GM12878 (cell line): ENCODE measurements around the gene GAL. TPM values are rescaled to one million over a fixed set of nuclear protein-coding genes. Genes with fewer than 3 reads are reported as not detected.

Experiments used
- ATAC-seq: fragments of 200-7000 bp; cut with Tn5 transposase; 3 replicates; pipeline ENCODE4 v1.9.1; 2020; ENCODE audit warnings: mild to moderate bottlenecking, moderate library complexity
- BruUV-seq: library from RNA; stranded (reverse); fragments of 400-500 nt; replicated peaks from 2 replicates; lab custom pipeline; 2021; lab: Mats Ljungman, UMichigan
- CTCF ChIA-PET: fragments of 300-600 bp; sonication (Branson Sonifier 250); formaldehyde crosslinking; extraction: SDS; loops from one replicate; lab custom pipeline; 2021; ENCODE audit warnings: inconsistent platforms; lab: Yijun Ruan, JAX
- POLR2A ChIA-PET: fragments of 350-600 bp; formaldehyde crosslinking; extraction: SDS; loops from one replicate; lab custom pipeline; 2021; ENCODE audit warnings: inconsistent platforms; lab: Charles Lee
- RAD21 ChIA-PET: fragments of 300-600 bp; sonication (Branson Sonifier 250); formaldehyde crosslinking; loops from one replicate; lab custom pipeline; 2023; ENCODE audit warnings: antibody characterized with exemption; ENCODE audit not compliant: unreplicated experiment; lab: Charles Lee
- SMC1A ChIA-PET: fragments of 300-600 bp; sonication (Branson Sonifier 250); formaldehyde crosslinking; loops from one replicate; lab custom pipeline; 2023; ENCODE audit not compliant: unreplicated experiment, uncharacterized antibody; lab: Charles Lee
- DNase-seq: peaks from one replicate; pipeline ENCODE4 v3.0.0-alpha.2; 2011; ENCODE audit warnings: low read depth, low spot score
- FAIRE-seq: peaks from 3 replicates; lab custom pipeline; 2011; peaks lifted over from hg19 to GRCh38; lab: Jason Lieb, UNC
- H2AFZ ChIP-seq: 2 replicates; pipeline ENCODE4 v1.6.0; 2011; ENCODE audit warnings: low read depth, low read length, control low read depth; ENCODE audit not compliant: control insufficient read depth
- H3K27ac ChIP-seq: 2 replicates; pipeline ENCODE4 v1.5.1; 2011; ENCODE audit warnings: control low read depth; ENCODE audit not compliant: control insufficient read depth, insufficient read depth
- H3K27me3 ChIP-seq, 2 experiments: replicated peaks in 1 of 2; 2 replicates each; pipeline versions ENCODE4 v1.6.0 to v1.6.1; 2011; ENCODE audit warnings: low read length in 1 of 2; ENCODE audit not compliant: control insufficient read depth in 2 of 2, insufficient read depth in 2 of 2
- H3K36me3 ChIP-seq, 2 experiments: 2 replicates each; pipeline ENCODE4 v1.5.1; 2011; ENCODE audit warnings: low read length in 1 of 2; ENCODE audit not compliant: control insufficient read depth in 2 of 2, insufficient read depth in 2 of 2
- H3K4me1 ChIP-seq: 2 replicates; pipeline ENCODE4 v1.6.1; 2011; ENCODE audit warnings: mild to moderate bottlenecking, low read length, moderate library complexity, mixed read lengths; ENCODE audit not compliant: control insufficient read depth, insufficient read depth
- H3K4me2 ChIP-seq: 2 replicates; pipeline ENCODE4 v1.6.0; 2011; ENCODE audit warnings: control low read depth; ENCODE audit not compliant: control insufficient read depth, insufficient read depth
- H3K4me3 ChIP-seq: fragments of 200-600 bp; sonication (generic); 2 replicates; pipeline ENCODE4 v1.5.1; 2016
- H3K79me2 ChIP-seq: 2 replicates; pipeline ENCODE4 v1.6.0; 2011; ENCODE audit warnings: low read length; ENCODE audit not compliant: control insufficient read depth, insufficient read depth
- H3K9ac ChIP-seq: 2 replicates; pipeline ENCODE4 v1.8.0; 2011; ENCODE audit warnings: low read length, control low read depth, mixed read lengths; ENCODE audit not compliant: control insufficient read depth, insufficient read depth
- H3K9me3 ChIP-seq: replicated peaks from 3 replicates; pipeline ENCODE4 v1.5.1; 2011; ENCODE audit warnings: mild to moderate bottlenecking, low read length; ENCODE audit not compliant: control insufficient read depth, insufficient read depth
- H4K20me1 ChIP-seq: 2 replicates; pipeline ENCODE4 v1.6.0; 2011; ENCODE audit not compliant: control insufficient read depth, insufficient read depth
- BHLHE40 ChIP-seq, 2 experiments: fragments of 450-650 bp in 1 of 2; IDR thresholded peaks; 2 replicates each; pipeline ENCODE4 v1.6.1; 2011 to 2017; ENCODE audit warnings: low read depth in 2 of 2, borderline replicate concordance in 1 of 2, improper control_type of control experiment in 1 of 2, low read length in 1 of 2, mild to moderate bottlenecking in 1 of 2
- FOS ChIP-seq: IDR thresholded peaks from 3 replicates; pipeline ENCODE4 v1.6.1; 2011; ENCODE audit warnings: borderline replicate concordance; ENCODE audit not compliant: insufficient read length; ENCODE audit errors: extremely low read depth
- JUNB ChIP-seq: IDR thresholded peaks from 2 replicates; pipeline ENCODE4 v1.6.1; 2016; ENCODE audit warnings: antibody characterized with exemption, mild to moderate bottlenecking
- NR2C2 ChIP-seq: IDR thresholded peaks from 2 replicates; pipeline ENCODE4 v1.6.1; 2011; ENCODE audit warnings: borderline replicate concordance, low read depth; ENCODE audit not compliant: control insufficient read depth, insufficient read length
- POLR2A ChIP-seq: IDR thresholded peaks from 2 replicates; pipeline ENCODE4 v1.6.1; 2011; ENCODE audit warnings: low read depth, mild to moderate bottlenecking, low read length
- SP1 ChIP-seq: IDR thresholded peaks from one replicate; pipeline ENCODE4 v1.6.1; 2011; ENCODE audit warnings: low read depth, low read length
- WGBS: methylation state at CpG from one replicate; pipeline ENCODE4 v1.1.6; 2016; ENCODE audit warnings: low lambda C conversion rate; ENCODE audit not compliant: insufficient replicate concordance, insufficient coverage; ENCODE audit errors: missing lambda C conversion rate; 5-methylcytosine and 5-hydroxymethylcytosine counted together
- in situ Hi-C: fragments of 300-500 bp; cut with MboI; formaldehyde crosslinking; loops from 9 replicates; pipeline ENCODE4 v1.14.3; 2018; ENCODE audit warnings: mixed read lengths
- intact Hi-C: fragments of 100-400 bp; cut with micrococcal nuclease; formaldehyde crosslinking; loops from one replicate; pipeline ENCODE4 v1.14.2; 2022; ENCODE audit not compliant: unreplicated experiment
- polyA plus RNA-seq, 11 experiments: library from polyadenylated mRNA; depleted of rRNA in 4 of 11; unstranded in 6 of 11; stranded (reverse) in 5 of 11; fragments of >200 nt; fragmentation: Nextera tagmentation in 4 of 11; fragmentation: Illumina TruSeq in 1 of 11; extraction: Ambion mirVana in 4 of 11; extraction: Trizol in 1 of 11; gene quantifications; 1 replicate in 1 of 11; 2 replicates in 10 of 11; pipeline versions ENCODE4 v1.2.1 to v1.2.3, GENCODE V29; 2011 to 2016; ENCODE audit warnings: inconsistent platforms in 2 of 11, missing spikeins in 2 of 11, low read depth in 1 of 11
- total RNA-seq, 4 experiments: library from RNA; depleted of rRNA in 3 of 4; stranded (reverse); fragments of >200 nt in 3 of 4; fragmentation: Illumina TruSeq in 1 of 4; extraction: Trizol in 1 of 4; gene quantifications; 2 replicates each; pipeline versions ENCODE4 v1.2.1 to v1.2.3, GENCODE V29; 2013 to 2021
- TF ChIP-seq, protein P1 (sequence below): fragments of 450-650 bp; formaldehyde crosslinking; IDR thresholded peaks from 2 replicates; pipeline ENCODE4 v1.4.0; 2020; ENCODE audit warnings: mild to moderate bottlenecking, moderate library complexity

Gene GAL
- total and polyA plus RNA-seq, 10 of the 15 experiments (the other 5 are each of a cell fraction or from before 2014, with no cell fraction given), result 0.35 TPM; not detected in 9

DNA sequence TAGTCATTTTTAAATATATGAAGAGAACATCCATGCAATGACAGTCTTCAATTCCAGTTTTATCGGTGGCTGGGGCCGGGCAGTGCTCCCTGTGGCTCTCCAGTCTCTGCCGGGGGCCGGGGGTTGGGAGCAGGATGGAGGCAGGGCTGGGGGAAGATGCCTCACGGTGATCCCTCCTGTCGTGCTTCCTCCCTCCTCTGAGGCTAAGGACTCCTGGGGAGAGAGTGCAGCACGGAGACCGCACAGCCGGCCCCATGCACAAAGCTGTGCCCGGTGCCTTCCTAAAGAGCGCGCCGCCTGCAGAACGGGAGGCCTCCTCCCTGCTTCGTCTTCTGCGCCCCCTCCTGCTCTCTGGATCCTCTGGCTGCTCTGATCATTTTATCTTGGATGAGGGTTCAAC lies 20.5 kb downstream of the GAL start (continued):
- no peak for TF ChIP-seq NR2C2
- TF ChIP-seq FOS, result no peak
- no peak for TF ChIP-seq POLR2A

DNA sequence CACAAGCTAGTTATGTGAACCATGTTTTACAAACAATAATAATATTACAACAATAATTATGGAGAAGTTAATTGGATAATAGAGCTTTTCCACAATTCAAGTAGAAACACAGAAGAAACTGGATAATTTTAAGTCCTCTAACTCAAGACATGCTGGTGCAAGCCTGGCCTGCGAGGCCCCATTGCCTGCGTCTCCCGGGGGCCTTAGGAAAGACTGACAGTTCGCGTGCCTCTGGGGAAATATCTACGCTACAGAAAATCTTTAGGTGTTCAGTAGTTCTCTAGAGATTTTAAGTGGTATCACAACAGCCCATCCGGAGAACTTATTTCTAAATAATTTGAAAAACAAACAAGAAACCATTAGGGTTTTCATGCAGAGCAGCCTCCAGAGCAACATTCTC lies 23.2 kb downstream of the GAL start:
- ATAC-seq (no peak), FAIRE-seq (no peak), DNase-seq (no peak)
- no peak overlapping the region for H3K9ac ChIP-seq
- no peak overlapping the region for H3K4me3 ChIP-seq
- no peaks in the 10 kb centered on the region for H4K20me1 ChIP-seq
- 65% methylated on average over 7 of the region's 7 CpGs for WGBS
- intact Hi-C loops (no loop called here), in situ Hi-C loops (no loop called here)
- no peaks in the 10 kb centered on the region for H3K79me2 ChIP-seq
- H3K36me3 ChIP-seq, result no peaks in the 10 kb centered on the region
- no TSS peak for BruUV-seq
- ChIA-PET RAD21 (no interaction called here), SMC1A (no interaction called here), POLR2A (no interaction called here), CTCF (no interaction called here)
- H3K4me2 ChIP-seq, result no peak overlapping the region
- no peaks in the 10 kb centered on the region for H3K4me1 ChIP-seq
- H3K9me3 ChIP-seq, result no peaks in the 10 kb centered on the region
- H3K27me3 ChIP-seq, result no peaks in the 10 kb centered on the region; a peak in 2 of 4 replicates
- H3K27ac ChIP-seq, result no peak overlapping the region
- no peak for TF ChIP-seq JUNB
- H2AFZ ChIP-seq, result no peak overlapping the region

DNA sequence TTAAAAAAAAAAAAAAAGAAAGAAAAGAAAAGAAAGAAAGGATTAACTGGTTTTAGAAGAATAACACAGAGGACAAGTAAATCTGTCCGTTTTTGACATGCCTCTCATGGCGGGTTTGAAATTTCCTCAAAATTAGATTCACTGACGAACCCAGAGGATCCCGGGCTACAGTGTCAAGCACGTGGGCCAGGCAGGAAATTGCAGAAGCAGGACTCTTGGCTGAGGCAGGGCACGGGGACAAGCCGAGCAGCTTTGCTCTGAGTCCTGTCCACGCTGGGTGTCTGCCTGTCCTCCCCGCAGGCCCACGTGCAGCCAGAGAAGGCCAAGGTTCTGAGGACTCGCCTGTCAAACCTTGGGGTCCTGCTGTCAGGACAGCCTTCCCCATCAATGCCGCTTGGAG lies 24.7 kb downstream of the GAL start:
- TF ChIP-seq, protein P1, sequence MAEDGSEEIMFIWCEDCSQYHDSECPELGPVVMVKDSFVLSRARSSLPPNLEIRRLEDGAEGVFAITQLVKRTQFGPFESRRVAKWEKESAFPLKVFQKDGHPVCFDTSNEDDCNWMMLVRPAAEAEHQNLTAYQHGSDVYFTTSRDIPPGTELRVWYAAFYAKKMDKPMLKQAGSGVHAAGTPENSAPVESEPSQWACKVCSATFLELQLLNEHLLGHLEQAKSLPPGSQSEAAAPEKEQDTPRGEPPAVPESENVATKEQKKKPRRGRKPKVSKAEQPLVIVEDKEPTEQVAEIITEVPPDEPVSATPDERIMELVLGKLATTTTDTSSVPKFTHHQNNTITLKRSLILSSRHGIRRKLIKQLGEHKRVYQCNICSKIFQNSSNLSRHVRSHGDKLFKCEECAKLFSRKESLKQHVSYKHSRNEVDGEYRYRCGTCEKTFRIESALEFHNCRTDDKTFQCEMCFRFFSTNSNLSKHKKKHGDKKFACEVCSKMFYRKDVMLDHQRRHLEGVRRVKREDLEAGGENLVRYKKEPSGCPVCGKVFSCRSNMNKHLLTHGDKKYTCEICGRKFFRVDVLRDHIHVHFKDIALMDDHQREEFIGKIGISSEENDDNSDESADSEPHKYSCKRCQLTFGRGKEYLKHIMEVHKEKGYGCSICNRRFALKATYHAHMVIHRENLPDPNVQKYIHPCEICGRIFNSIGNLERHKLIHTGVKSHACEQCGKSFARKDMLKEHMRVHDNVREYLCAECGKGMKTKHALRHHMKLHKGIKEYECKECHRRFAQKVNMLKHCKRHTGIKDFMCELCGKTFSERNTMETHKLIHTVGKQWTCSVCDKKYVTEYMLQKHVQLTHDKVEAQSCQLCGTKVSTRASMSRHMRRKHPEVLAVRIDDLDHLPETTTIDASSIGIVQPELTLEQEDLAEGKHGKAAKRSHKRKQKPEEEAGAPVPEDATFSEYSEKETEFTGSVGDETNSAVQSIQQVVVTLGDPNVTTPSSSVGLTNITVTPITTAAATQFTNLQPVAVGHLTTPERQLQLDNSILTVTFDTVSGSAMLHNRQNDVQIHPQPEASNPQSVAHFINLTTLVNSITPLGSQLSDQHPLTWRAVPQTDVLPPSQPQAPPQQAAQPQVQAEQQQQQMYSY (CRISPR knock-in tag), result no peak
- TF ChIP-seq SP1 (no peak), BHLHE40 (IDR thresholded peaks at IDR 0.05; ENCODE audit: borderline replicate concordance in 1 of 2, low read depth in 2 of 2, low read length in 1 of 2) (no peak), NR2C2 (no peak)
- H4K20me1 ChIP-seq, result no peaks in the 10 kb centered on the region
- intact Hi-C loops, result no loop called here
- WGBS, result 39% methylated on average over 12 of the region's 12 CpGs
- POLR2A ChIA-PET, result no interaction called here
- no peak for ATAC-seq
- no TSS peak for BruUV-seq
- H3K27ac ChIP-seq, result no peak overlapping the region
- CTCF ChIA-PET, result no interaction called here
- RAD21 ChIA-PET, result no interaction called here
- H2AFZ ChIP-seq, result no peak overlapping the region
- H3K36me3 ChIP-seq, result no peaks in the 10 kb centered on the region
- no peaks in the 10 kb centered on the region for H3K9me3 ChIP-seq
- H3K4me3 ChIP-seq, result no peak overlapping the region
- in situ Hi-C loops, result no loop called here
- FAIRE-seq, result no peak
- H3K4me2 ChIP-seq, result no peak overlapping the region
- no peak for DNase-seq
- H3K9ac ChIP-seq, result no peak overlapping the region
- no peaks in the 10 kb centered on the region; a peak in 2 of 4 replicates for H3K27me3 ChIP-seq
- SMC1A ChIA-PET, result interaction anchor here (0.6 kb wide), 1 partner anchor 632 kb away, joined by 3 read pairs; no protein-coding TSS in a partner anchor
- H3K79me2 ChIP-seq, result no peaks in the 10 kb centered on the region
- H3K4me1 ChIP-seq, result no peaks in the 10 kb centered on the region
